Neural cell (in vitro differentiated cells): ENCODE data around the gene CRHBP.

Experiments used
- EZH2 ChIP-seq: fragments of 200-600, 300-800 bp; shearing (Covaris generic), sonication (generic); IDR thresholded peaks from 2 replicates; pipeline ENCODE4 v1.6.1; 2014; ENCODE audit warnings: antibody characterized with exemption, low read length, borderline replicate concordance, mild to moderate bottlenecking; ENCODE audit not compliant: insufficient read depth, poor library complexity, severe bottlenecking
- MXI1 ChIP-seq: fragments of 450-650 bp; conservative IDR thresholded peaks from 2 replicates; pipeline ENCODE4 v1.6.1; 2014; ENCODE audit warnings: antibody characterized with exemption, mild to moderate bottlenecking; ENCODE audit not compliant: poor library complexity, severe bottlenecking
- POLR2AphosphoS5 ChIP-seq: IDR thresholded peaks from 2 replicates; pipeline ENCODE4 v1.6.1; 2012
- RAD21 ChIP-seq: fragments of 450-650 bp; conservative IDR thresholded peaks from 2 replicates; pipeline ENCODE4 v1.6.1; 2014; ENCODE audit warnings: antibody characterized with exemption, mild to moderate bottlenecking, moderate library complexity
- SMC3 ChIP-seq: fragments of 450-650 bp; conservative IDR thresholded peaks from 2 replicates; pipeline ENCODE4 v1.6.1; 2014; ENCODE audit warnings: antibody characterized with exemption, mild to moderate bottlenecking, moderate library complexity; ENCODE audit not compliant: poor library complexity
- TAF1 ChIP-seq: IDR thresholded peaks from 2 replicates; pipeline ENCODE4 v1.6.1; 2012; ENCODE audit warnings: low read depth
- TF ChIP-seq, protein P1 (sequence below): fragments of 450-650 bp; IDR thresholded peaks from 2 replicates; pipeline ENCODE4 v1.5.1; 2014; ENCODE audit warnings: antibody characterized with exemption, mild to moderate bottlenecking, moderate library complexity; ENCODE audit not compliant: poor library complexity, severe bottlenecking
- TF ChIP-seq, protein P2 (sequence below): IDR thresholded peaks from 2 replicates; pipeline ENCODE4 v1.6.1; 2012; ENCODE audit warnings: borderline replicate concordance

DNA sequence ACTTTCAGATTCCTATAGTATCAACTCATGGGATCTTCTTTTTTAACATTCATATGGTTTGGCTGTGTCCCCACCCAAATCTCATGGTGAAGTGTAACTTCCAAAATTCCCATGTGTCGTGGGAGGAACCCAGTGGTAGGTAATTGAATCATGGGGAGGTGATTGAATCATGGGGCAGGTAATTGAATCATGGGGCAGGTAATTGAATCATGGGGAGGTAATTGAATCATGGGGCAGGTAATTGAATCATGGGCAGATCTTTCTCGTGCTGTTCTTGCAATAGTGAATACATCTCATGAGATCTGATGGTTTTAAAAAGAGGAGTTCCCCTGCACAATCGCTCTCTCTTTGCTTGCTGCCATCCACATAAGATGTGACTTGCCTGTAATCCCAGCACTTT, 55.6 kb downstream of the CRHBP start:
- TF ChIP-seq, protein P1, sequence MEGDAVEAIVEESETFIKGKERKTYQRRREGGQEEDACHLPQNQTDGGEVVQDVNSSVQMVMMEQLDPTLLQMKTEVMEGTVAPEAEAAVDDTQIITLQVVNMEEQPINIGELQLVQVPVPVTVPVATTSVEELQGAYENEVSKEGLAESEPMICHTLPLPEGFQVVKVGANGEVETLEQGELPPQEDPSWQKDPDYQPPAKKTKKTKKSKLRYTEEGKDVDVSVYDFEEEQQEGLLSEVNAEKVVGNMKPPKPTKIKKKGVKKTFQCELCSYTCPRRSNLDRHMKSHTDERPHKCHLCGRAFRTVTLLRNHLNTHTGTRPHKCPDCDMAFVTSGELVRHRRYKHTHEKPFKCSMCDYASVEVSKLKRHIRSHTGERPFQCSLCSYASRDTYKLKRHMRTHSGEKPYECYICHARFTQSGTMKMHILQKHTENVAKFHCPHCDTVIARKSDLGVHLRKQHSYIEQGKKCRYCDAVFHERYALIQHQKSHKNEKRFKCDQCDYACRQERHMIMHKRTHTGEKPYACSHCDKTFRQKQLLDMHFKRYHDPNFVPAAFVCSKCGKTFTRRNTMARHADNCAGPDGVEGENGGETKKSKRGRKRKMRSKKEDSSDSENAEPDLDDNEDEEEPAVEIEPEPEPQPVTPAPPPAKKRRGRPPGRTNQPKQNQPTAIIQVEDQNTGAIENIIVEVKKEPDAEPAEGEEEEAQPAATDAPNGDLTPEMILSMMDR: no peak
- TF ChIP-seq POLR2AphosphoS5: no peak
- no peak for TF ChIP-seq MXI1
- TF ChIP-seq, protein P2, sequence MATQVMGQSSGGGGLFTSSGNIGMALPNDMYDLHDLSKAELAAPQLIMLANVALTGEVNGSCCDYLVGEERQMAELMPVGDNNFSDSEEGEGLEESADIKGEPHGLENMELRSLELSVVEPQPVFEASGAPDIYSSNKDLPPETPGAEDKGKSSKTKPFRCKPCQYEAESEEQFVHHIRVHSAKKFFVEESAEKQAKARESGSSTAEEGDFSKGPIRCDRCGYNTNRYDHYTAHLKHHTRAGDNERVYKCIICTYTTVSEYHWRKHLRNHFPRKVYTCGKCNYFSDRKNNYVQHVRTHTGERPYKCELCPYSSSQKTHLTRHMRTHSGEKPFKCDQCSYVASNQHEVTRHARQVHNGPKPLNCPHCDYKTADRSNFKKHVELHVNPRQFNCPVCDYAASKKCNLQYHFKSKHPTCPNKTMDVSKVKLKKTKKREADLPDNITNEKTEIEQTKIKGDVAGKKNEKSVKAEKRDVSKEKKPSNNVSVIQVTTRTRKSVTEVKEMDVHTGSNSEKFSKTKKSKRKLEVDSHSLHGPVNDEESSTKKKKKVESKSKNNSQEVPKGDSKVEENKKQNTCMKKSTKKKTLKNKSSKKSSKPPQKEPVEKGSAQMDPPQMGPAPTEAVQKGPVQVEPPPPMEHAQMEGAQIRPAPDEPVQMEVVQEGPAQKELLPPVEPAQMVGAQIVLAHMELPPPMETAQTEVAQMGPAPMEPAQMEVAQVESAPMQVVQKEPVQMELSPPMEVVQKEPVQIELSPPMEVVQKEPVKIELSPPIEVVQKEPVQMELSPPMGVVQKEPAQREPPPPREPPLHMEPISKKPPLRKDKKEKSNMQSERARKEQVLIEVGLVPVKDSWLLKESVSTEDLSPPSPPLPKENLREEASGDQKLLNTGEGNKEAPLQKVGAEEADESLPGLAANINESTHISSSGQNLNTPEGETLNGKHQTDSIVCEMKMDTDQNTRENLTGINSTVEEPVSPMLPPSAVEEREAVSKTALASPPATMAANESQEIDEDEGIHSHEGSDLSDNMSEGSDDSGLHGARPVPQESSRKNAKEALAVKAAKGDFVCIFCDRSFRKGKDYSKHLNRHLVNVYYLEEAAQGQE: no peak
- TF ChIP-seq TAF1: no peak
- TF ChIP-seq RAD21: no peak
- no peak for TF ChIP-seq SMC3
- no peak for TF ChIP-seq EZH2
